22Rv1 (cell line): ENCODE measurements around the gene LRSAM1.

Experiments used
- CTCF ChIP-seq: fragments of 450-650 bp; IDR thresholded peaks from 2 replicates; pipeline ENCODE4 v1.5.1; 2017; ENCODE audit warnings: mild to moderate bottlenecking
- ZFX ChIP-seq: fragments of 450-650 bp; IDR thresholded peaks from 2 replicates; pipeline ENCODE4 v1.6.1; 2017; ENCODE audit warnings: antibody characterized with exemption, borderline replicate concordance

- no peak for TF ChIP-seq CTCF
- no peak for TF ChIP-seq ZFX
Observed at GRCh38 chr9:127527560-127528268, 76.4 kb downstream of the LRSAM1 start.
